T-helper 22 cell (primary cell): ENCODE data around the gene KCNT2.
"Not testable (repeated sequence)": the region's sequence is repeated elsewhere in the genome, so short reads cannot be mapped to it uniquely, and the experiment has no call there.

ENCODE experiments used
- DNase-seq: peaks from one replicate; pipeline ENCODE4 v3.0.0-alpha.2; 2020; ENCODE audit warnings: low read depth

Gene KCNT2

DNA sequence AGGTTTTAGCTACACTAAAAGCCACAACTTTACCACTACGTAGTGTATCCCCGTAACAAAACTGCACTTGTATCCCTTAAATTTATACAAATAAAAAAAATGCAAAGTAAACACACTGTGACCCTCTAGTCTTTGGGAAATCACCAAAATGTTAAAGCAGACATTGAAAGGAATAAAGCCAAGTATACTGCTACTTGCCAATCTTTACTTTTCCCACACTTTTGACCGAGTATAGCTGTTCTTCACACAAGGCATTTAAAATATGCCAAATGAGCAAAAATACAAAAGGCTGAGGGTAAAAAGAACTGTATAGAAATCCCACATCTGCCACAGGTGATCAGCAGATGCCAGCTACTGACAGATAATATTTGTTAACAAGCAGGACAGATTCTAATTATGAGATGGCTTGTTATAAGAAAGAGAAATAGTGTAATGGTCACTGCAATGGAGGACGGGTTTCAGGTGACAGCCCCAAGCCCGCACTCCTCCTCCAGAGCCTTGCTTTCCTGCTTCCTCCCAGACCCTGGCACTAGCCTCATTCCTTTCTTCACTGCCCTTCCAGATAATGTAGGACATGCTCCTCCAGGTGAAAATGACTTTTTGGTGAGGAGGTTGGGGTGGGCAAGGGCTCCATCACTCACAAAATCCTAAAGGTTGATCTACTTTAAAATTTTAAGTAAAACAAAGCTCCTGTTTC, 18.1 kb downstream of the KCNT2 start:
- DNase-seq = no peak

DNA sequence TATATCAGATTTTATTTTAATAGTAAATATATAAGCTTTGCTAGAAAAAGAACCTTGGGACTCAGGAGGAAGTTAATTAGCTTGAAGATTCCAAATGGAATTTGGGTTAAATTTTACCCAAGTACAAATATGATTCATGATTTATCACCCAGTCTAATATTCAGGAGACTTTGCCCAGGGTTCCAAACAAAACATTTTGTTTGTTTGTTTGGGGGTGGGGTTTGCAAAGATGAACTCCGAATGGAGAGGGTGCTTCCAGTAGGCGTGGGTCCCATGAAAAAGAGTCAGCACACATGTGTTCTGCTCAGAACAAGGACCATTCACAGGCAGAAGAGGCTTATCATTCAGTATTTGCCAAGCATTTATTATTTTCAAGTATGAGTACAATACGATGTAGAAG, 23.5 kb downstream of the KCNT2 start:
- DNase-seq = no peak

DNA sequence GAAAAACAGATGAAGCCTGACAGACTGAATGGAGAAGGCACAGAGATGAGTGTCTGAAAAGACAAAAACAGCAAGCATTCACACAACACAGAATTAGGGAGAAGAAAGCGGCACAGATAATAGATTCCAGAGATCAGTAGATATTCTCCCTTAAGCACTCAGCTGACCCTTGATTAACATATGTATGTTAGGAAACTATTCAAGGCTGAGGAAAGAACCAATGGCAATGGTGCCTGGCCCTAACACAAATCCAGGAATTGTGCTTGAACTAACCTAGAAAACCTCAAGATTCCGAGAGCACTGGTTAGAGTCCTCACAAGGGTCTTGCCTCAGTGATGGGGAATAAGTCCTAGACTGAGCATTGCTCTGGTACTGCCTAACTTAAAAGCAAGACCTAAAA, 30.9 kb downstream of the KCNT2 start:
- no peak for DNase-seq

DNA sequence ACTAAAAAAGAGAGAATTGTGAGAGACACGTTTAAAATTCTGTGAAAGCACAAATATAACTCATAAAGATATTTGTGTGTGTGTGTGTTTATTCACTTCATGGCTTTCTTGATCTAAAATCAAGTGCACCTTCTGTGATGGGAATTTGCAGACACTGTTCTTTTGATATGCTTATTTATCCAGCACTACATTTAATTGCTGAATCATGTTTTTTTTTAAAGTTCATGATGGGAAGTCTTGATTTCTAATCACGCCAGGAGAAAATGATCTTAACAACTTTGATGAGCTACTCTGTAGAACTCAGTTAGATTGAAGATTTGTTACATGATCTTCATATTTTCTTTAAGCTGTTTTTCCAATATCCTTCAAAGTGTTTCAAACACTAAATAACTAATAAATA, 35.0 kb downstream of the KCNT2 start:
- DNase-seq = no peak

DNA sequence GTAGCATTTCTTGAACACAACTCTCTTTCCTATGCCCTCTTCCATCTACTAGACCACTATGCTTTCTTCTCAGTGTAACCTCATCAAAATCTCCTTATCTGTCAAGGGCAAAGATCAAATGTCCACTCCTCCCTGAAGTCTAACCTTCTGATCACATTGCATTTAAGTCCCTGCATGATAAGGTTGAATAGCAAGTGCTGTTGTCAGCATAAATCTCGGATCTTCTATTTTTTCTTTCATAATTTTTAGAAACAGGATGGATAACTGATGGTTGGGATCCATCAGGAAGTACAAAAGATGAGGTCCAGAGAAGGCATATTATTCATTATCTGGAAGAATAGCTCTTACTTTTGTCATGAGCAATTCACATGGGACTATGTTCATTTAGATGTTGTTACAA, 41.0 kb downstream of the KCNT2 start:
- no peak for DNase-seq

DNA sequence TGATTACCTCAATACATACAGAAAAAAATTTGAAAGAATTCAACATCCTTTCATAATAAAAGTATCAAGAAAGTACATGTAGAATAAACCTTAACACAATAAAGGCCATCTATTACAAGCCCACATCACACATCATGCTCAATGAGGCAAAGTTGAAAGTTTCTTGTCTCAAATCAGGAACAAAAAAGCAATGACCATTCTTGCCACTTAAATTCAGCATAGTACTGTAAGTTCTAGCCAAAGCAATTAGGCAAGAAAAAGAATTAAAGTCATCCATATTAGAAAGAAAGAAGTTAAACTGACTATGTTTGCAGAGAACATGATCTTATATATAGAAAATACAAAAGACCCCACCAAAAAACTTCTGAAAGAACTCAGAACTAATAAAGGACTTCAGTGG, 44.5 kb downstream of the KCNT2 start:
- no peak for DNase-seq

DNA sequence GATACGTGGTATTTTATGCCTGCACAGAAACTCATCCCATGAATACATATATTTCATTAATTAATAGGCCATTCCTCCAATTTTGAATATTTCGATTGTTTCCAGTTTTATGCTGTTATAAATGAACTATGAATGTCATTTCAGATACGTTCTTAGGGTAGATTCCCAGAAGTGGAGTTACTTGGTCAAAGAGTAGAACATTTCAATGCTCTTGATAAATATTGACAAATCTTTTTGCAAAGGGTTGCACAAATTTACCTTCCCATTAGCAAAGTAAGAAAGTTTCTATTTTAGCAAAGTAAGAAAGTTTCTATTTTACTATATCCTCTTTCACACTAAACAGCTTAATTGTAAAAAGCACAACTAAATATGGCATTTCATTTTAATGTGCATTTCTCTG, 48.9 kb downstream of the KCNT2 start:
- DNase-seq = no peak

DNA sequence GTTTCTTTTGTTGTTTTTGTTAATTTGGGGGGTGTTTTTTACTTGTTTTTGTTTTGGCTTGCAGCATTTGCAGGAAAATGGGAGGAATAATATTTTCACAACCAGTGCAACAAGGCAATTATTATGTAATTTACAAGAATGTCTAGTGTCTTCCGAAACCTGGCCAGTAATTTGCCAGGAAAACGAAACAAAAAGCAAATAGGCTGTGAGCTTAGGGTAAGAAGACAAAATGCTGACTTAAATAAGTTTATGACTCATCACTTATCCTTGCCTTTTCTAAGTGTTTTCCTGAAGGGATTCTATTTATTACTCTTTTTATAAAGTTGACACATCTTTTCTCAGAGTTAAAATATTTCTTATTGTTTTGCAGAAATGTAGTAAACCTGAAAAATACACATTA, 49.8 kb downstream of the KCNT2 start:
- no peak for DNase-seq

DNA sequence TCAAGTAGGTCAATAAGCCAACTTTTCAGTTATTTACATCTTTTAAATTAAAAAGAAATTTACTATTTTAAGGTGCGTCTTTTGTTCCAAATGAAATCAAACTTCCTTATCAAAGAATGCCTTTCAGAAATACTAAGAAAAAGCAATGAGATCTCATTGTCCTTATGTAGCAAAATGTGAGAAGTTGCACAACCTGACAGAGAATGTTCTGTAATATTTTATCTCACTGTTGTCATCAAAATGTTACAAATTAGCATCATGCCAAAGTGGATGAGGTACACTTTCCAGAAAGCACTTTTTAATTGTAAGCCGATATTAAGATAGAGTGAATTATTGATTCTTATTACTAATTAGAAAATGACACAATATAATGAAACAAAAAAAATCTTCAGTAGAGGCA, 50.4 kb downstream of the KCNT2 start:
- DNase-seq = no peak

DNA sequence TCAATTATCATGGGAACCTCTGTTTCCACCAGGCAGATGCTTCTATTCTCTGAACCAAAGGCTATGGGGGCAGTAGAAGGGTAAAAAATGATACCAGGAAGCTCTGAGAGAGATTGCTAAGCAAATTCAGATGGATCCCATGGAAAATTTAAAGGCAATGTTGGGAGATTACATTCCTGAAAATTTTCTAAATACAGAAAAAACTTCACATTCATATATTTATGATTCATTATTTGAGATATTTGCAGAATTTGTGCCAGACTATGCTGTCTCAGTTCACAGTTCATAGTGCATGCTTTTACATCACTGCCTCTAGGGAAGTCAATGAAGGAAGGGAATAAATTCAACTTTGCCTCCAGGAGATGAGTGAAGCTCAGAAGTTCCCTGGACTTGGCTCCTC, 57.5 kb downstream of the KCNT2 start:
- no peak for DNase-seq

DNA sequence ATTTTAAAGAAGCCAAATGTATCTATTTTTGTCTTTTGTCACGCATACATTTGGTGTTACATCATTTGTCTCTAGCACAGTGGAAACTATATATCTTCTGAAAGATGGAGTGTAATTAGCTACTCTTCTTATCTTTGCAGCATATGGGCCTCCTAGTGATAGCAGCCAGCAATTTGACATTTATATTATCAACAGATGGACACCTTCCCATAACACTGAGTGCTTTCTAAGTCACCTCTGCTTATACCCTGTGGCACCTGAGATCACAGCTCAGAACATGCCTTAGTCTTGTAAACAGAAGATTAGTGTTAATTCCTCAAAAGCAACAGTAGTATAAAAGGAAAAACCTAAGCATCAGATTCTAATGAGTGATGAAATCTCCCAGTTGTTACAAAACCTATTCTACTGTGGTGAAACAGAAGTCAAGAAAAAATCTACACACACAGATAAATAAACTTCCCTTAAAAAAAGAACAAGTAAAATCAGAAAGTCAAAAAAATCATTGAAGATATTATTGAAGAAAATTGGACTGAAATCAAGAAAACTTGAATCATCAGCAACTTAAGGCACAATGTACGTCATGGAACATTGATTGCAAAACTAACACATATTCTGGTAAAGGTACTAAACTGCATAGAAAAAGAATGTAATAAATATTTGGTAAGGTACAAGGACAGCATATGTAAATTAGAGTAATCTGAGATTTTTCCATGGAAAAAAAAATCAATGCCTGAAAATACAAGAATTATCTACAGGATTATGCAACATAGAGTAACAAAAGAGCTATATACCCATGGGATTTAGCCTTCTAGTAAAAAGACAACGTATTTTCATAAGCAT, 61.7 kb downstream of the KCNT2 start:
- no peak for DNase-seq

DNA sequence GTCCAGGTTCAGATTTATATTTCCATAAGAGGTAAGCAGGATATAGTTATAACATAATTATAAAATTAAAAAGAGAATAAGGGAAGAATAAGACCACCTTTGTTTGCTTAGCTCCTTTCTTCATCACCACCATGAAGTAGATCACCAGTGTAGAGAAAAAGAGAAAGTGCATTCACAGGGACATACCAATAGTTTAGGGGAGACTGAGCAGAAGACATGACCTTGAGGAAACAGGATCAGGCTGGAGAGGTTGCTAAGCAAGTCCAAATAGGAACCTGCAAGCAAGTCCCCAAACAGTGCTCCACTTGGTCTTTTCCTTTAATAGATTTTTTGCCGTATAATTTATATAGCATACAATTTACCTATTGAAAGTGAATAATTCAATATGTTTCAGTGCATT, 63.0 kb downstream of the KCNT2 start:
- no peak for DNase-seq

DNA sequence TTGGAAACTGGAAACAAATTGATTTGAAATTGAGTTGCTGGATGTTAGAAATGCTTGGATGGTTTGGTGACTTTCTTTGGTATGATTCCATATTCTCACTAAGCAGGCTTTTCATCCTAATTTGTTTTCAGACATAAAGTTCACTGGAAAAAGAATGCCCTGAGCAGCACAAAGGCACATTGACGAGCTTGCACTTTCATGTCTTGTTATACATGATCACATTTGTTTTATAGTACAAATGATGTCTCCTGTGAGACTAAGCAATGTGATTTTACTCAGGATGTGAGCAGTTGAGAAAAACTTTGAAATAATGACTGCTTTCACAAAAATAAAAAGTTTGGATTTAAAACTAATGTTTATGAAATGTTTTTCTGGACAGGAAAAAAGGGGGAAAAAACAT, 63.6 kb downstream of the KCNT2 start:
- DNase-seq = no peak

DNA sequence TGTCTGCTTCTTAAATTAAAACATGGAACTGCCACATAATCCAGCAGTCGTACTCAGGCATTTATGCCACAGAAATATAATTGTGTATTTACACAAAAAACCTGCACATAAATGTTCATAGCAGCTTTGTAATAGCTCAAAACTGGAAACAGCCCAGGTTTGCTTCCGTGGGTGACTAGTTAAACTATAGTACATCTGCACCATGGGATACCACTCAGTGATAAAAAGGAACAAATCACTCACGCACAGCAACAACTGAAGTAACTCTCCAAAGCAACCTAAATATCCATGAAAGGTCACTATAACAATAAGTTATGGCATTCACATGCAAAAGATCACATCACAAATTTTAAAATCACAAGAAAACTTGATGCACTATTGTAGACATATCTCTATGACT, 64.4 kb downstream of the KCNT2 start:
- DNase-seq = no peak

DNA sequence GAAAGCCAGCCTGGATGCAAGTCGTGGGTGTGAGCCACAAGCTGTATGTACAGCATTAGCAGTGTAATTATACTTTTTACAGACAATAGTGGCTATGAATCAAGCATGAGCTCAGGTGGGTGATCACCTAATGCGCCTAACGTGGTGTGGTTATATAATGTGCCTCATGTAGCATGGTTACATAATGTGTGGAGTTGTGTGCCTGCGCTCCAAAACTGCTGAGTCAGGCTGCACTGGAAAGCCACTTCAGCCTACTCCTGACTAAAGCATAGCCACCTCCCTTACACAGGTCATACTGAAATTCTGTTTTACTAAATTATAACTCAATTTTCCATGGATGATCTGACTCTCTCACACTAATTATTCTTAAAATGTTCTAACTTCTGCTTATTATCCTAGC, 69.8 kb downstream of the KCNT2 start:
- no peak for DNase-seq

DNA sequence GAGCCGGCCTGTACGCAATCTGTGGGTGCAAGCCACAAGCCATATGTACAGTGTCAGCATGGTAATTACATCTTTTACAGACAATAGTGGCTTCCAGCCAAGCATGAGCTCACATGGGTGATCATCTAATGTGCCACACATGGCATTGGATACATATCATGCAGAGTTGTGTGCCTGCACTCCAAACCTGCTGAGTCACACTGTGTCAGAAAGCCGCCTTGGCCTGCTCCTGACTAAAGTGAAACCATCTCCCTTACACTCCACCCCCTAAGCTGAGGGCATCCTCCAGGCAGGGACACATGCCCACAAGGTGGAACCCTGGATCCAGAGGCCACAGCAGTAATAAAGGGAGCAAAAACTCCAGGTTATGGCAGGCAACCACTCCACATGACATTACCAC, 72.5 kb downstream of the KCNT2 start:
- no peak for DNase-seq

DNA sequence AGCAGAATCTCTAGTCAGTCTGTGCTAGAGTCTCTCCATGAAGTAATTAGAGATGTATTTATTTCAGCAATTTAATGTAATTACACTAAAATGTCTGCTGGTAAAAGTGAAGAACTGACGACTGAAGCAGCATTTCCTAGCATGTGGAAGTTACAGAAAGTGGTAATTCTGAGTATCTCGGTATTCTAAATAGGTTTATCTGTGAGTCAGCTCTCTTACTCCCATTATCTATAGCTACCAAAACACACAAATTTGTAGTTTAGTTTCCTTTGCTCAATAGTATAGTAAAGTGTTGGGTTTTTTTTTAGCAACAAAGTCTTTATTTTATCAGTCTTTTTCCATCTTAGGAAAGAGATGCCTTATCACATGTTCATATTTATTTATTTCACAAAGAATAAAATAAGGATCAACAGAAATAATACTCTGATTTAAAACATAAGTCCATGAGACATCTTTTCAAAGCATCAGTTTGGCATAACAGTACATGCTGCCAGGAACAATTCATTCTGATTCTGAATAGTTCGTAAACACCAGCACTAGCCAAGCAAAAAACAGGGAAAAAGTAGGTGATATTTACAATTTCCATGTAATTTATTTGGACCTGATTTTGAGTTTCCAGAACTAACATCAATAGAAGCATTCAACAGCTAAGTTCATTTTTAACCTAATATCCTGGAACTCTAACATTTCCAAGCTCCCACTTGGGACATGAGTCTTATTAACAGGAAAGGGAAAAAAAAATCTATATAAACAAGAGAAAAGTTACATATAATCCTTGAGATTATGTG, 76.3 kb downstream of the KCNT2 start:
- no peak for DNase-seq

DNA sequence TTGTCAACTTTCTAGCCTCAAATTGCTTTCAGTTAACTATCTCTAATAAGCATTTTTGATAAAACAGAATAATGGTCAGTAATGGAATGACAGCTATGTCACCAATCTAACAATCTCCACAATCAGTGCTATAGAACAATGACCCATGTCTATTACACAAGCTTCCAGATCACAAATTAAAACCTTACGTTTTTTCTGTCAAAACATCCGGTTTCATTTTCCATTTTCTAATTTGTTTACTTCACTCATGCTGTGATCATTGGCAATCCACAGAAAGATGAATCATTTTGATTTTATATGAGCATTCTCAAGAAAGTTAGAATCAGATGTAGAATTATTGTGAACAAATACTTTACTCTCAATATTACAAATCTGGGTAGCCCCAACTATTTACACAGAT, 80.3 kb downstream of the KCNT2 start:
- no peak for DNase-seq

DNA sequence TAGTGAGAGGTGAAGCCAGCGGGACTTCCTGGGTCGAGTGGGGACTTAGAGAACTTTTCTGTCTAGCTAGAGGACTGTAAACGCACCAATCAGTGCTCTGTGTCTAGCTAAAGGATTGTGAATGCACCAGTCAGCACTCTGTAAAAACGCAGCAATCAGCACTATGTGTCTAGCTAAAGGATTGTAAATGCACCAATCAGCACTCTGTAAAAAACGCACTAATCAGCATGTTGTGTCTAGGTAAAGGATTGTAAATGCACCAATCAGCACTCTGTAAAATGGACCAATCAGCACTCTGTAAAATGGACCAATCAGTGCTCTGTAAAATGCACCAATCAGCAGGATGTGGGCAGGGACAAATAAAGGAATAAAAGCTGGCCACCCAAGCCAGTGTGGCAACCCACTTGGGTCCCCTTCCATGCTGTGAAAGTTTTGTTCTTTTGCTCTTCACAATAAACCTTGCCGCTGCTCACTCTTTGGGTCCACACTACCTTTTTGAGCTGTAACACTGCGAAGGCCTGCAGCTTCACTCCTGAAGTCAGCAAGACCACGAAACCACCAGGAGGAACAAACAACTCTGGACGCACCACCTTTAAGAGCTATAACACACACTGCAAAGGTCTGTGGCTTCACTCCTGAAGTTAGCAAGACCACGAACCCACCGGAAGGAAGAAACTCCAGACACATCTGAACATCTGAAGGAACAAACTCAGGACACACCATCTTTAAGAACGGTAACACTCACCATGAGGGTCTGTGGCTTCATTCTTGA, 85.5 kb downstream of the KCNT2 start:
- not testable (repeated sequence) for DNase-seq

DNA sequence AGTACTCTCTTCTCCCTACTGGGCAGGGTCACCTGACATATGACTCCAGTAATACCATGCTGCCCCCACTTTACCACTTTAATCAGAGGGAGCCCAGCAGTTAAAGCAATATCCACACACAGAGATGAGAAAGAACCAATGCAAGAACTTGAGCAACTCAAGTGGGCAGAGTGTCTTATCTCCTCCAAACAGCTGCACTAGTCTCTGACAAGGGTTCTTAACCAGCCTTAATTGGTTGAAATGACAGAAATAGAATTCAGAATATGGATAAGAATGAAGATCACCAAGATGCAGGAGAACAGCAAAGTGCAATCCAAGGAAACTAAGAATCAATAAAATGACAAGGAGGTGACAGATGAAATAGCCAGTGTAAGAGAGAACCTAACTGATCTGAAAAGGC, 91.0 kb downstream of the KCNT2 start:
- DNase-seq = no peak

DNA sequence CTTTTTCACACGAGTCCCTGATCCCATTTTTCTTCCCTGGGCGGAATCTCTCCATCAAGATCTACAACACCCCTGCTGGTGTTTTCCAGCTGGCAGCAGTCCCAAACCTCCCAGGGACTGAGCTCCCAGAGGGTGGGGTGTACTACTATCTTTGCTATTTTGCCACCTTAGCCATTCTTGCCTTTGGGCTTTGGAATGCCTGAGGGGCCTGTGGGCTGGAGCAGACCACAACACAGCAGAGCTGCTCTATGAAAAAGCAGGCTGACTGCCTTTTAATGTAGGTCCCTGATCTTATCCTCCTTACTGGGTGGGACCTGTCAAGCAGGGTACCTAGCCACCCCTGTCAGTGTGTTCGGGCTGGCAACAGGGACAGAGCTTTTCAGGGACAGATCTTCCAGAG, 91.9 kb downstream of the KCNT2 start:
- no peak for DNase-seq

DNA sequence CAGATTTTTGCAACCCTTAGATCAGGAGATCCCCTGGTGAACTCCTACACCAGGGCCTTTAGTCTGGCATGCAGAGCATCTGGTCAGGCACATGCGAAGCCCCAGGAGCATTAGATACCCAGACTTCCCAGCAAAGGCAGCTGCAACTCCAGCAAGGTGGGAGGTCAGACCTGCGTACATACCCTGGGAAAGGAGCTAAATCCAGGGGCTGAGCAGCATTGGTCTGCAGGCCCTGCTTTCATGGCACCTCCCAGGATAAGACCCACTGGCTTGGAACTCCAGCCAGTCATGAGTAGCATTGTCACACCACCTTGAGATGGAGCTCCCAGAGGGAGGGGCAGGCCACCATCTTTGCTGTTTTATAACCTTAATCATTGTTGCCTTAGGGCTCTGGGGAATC, 92.3 kb downstream of the KCNT2 start:
- DNase-seq = no peak
